B cell (primary cell): ENCODE measurements around the gene TESK2. TPM values are rescaled to one million over a fixed set of nuclear protein-coding genes. Genes with fewer than 3 reads are reported as not detected.

Experiments used
- ATAC-seq: fragments of 200-7000 bp; cut with Tn5 transposase; one replicate; pipeline ENCODE4 v1.10.0; 2021; ENCODE audit warnings: low read depth, mild to moderate bottlenecking, moderate number of reproducible peaks, moderate library complexity
- CTCF ChIA-PET: fragments of 350-600 bp; sonication (Branson Sonifier 250); formaldehyde crosslinking; loops from one replicate; lab custom pipeline; 2021; ENCODE audit warnings: antibody characterized with exemption, inconsistent platforms; lab: Charles Lee
- POLR2A ChIA-PET: fragments of 350-600 bp; sonication (Branson Sonifier 250); formaldehyde crosslinking; loops from one replicate; lab custom pipeline; 2021; ENCODE audit warnings: antibody characterized with exemption; lab: Charles Lee
- DNase-seq: peaks from one replicate; pipeline ENCODE4 v3.0.0; 2013
- H2AFZ ChIP-seq: 2 replicates; pipeline ENCODE4 v1.6.1; 2012; ENCODE audit warnings: mild to moderate bottlenecking, low read depth, low read length; ENCODE audit not compliant: insufficient read depth, poor library complexity, severe bottlenecking
- H3K27ac ChIP-seq, 2 donors: 1 replicate in 1 of 2; 2 replicates in 1 of 2; pipeline ENCODE4 v1.5.1; 2012 to 2013; ENCODE audit warnings: low read length in 2 of 2, mild to moderate bottlenecking in 2 of 2, moderate library complexity in 1 of 2
- H3K27me3 ChIP-seq, 4 experiments: fragments of 200-600 bp in 1 of 4; sonication (generic) in 1 of 4; replicated peaks in 1 of 4; 1 replicate in 2 of 4; 2 replicates in 2 of 4; pipeline versions ENCODE4 v1.6.1 to v1.7.0; 2013 to 2016; ENCODE audit warnings: low read length in 3 of 4, mild to moderate bottlenecking in 2 of 4, mixed read lengths in 1 of 4, moderate library complexity in 1 of 4; ENCODE audit not compliant: insufficient read depth in 4 of 4, control insufficient read depth in 3 of 4; ENCODE audit errors: control extremely low read depth in 1 of 4
- H3K36me3 ChIP-seq, 2 experiments: replicated peaks in 1 of 2; 1 replicate in 1 of 2; 2 replicates in 1 of 2; pipeline versions ENCODE4 v1.6.1 to v1.7.1; 2013; ENCODE audit warnings: low read length in 1 of 2; ENCODE audit not compliant: insufficient read depth in 2 of 2, control insufficient read depth in 1 of 2; ENCODE audit errors: control extremely low read depth in 1 of 2, extremely low read depth in 1 of 2
- H3K4me1 ChIP-seq, 2 donors: fragments of 200-600 bp in 1 of 2; sonication (generic) in 1 of 2; 1 replicate in 1 of 2; 2 replicates in 1 of 2; pipeline versions ENCODE4 v1.5.1 to v1.6.1; 2013 to 2017; ENCODE audit warnings: low read length in 2 of 2; ENCODE audit not compliant: control insufficient read depth in 2 of 2, insufficient read depth in 2 of 2
- H3K4me2 ChIP-seq: replicated peaks from 2 replicates; pipeline ENCODE3; 2012; ENCODE audit warnings: mild to moderate bottlenecking, low read depth, low read length; ENCODE audit not compliant: poor library complexity, severe bottlenecking
- H3K4me3 ChIP-seq, 5 experiments: fragments of 200-600 bp in 1 of 5; sonication (generic) in 1 of 5; 1 replicate in 3 of 5; 2 replicates in 2 of 5; pipeline versions ENCODE4 v1.5.1 to v1.7.0; 2011 to 2016; ENCODE audit warnings: low read length in 4 of 5, mild to moderate bottlenecking in 4 of 5, low read depth in 2 of 5, control low read depth in 1 of 5, moderate library complexity in 1 of 5; ENCODE audit not compliant: insufficient read depth in 1 of 5; ENCODE audit errors: control extremely low read depth in 1 of 5, extremely low read depth in 1 of 5
- H3K79me2 ChIP-seq: fragments of 200-600 bp; sonication (generic); one replicate; pipeline ENCODE4 v1.6.0; 2016; ENCODE audit warnings: low read length; ENCODE audit not compliant: control insufficient read depth, insufficient read depth
- H3K9ac ChIP-seq: fragments of 200-600 bp; sonication (generic); 2 replicates; pipeline ENCODE4 v1.6.1; 2017; ENCODE audit warnings: mild to moderate bottlenecking, low read length, moderate library complexity
- H3K9me3 ChIP-seq, 3 donors: one replicate each; pipeline versions ENCODE4 v1.6.1 to v1.7.1; 2013; ENCODE audit warnings: low read length in 2 of 3; ENCODE audit not compliant: control insufficient read depth in 2 of 3, insufficient read depth in 1 of 3; ENCODE audit errors: control extremely low read depth in 1 of 3
- H4K20me1 ChIP-seq: 2 replicates; pipeline ENCODE4 v1.6.0; 2012; ENCODE audit warnings: mild to moderate bottlenecking, low read length; ENCODE audit not compliant: insufficient read depth, control insufficient read depth, poor library complexity, severe bottlenecking
- H3K27ac Mint-ChIP-seq: one replicate; pipeline ENCODE4 v1.8.0; 2021; ENCODE audit warnings: mixed read lengths
- H3K27me3 Mint-ChIP-seq: one replicate; pipeline ENCODE4 v1.8.0; 2021; ENCODE audit warnings: mixed read lengths
- H3K4me1 Mint-ChIP-seq: one replicate; pipeline ENCODE4 v1.8.0; 2021; ENCODE audit warnings: mixed read lengths
- H3K4me3 Mint-ChIP-seq: one replicate; pipeline ENCODE4 v1.8.0; 2021; ENCODE audit warnings: mixed read lengths
- H3K9me3 Mint-ChIP-seq: one replicate; pipeline ENCODE4 v1.8.0; 2022; ENCODE audit warnings: mixed read lengths; ENCODE audit not compliant: insufficient read depth
- EZH2 ChIP-seq: IDR thresholded peaks from 2 replicates; pipeline ENCODE4 v1.6.1; 2012; ENCODE audit warnings: borderline replicate concordance, low read depth, mild to moderate bottlenecking, moderate library complexity, low read length; ENCODE audit not compliant: insufficient read depth, poor library complexity, severe bottlenecking
- WGBS: methylation state at CpG from one replicate; pipeline ENCODE4 v1.1.5; 2013; ENCODE audit warnings: missing lambda C conversion rate; ENCODE audit not compliant: insufficient coverage; 5-methylcytosine and 5-hydroxymethylcytosine counted together
- intact Hi-C: fragments of 100-400 bp; cut with micrococcal nuclease; formaldehyde crosslinking; loops from one replicate; pipeline ENCODE4 v1.10.0; 2022
- polyA plus RNA-seq: library from polyadenylated mRNA; depleted of rRNA; stranded (reverse); fragments of >200 nt; gene quantifications from 2 replicates; pipeline ENCODE4 v1.2.3, GENCODE V29; 2012
- total RNA-seq, 2 donors: library from RNA; stranded (reverse); fragments of 120-200 nt in 1 of 2; gene quantifications; 1 replicate in 1 of 2; 2 replicates in 1 of 2; pipeline versions ENCODE4 v1.2.3 to v1.2.4, GENCODE V29; 2013 to 2022
- TF ChIP-seq, protein P1 (sequence below): fragments of 200-600 bp; IDR thresholded peaks from one replicate; pipeline ENCODE4 v1.8.0; 2022; ENCODE audit warnings: antibody characterized with exemption, mild to moderate bottlenecking

Gene TESK2
- total and polyA plus RNA-seq, 2 donors (not counting 1 experiment from before 2014, with no cell fraction given), result 21.7 to 27.0 TPM

DNA sequence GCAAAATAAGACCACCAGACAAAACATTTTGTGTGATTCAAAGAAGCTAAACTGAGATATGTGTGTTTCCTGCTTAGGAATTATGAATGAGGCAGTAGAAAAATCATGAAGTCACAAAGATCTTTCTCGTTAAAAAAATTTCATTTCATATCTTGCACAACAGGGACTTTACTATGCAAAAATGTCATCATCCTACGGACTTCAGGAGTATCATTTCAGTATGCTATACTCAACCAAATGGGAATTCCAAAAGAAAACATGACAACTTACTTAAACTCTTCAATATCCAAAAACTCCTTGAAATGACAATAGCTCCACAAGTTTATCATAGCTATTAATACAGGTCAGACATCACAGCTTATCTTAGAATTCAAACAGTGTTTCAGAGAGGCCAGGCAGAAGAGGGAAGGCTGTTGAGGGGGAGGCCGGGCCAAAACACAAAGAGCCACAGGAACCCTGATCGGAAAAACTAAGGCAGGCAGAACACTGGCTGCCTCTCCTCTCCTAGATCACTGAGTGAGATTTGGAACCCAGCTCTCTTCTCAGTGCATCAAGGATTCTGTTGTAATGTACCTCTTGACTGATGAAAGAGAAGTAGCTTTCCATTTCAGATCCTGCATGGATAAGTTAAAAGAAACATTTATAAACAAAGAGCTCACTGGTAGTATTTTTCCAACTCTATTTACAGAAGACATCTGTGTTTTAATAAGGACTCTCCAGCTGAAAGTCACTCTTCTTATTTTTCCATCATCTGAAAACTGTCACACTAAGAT, 66.9 kb downstream of the TESK2 start:
- intact Hi-C loops, result no loop called here
- no peaks in the 10 kb centered on the region for H4K20me1 ChIP-seq
- H3K27ac Mint-ChIP-seq, result no peak overlapping the region
- H3K9ac ChIP-seq, result no peak overlapping the region
- H3K4me2 ChIP-seq, result no peak overlapping the region
- DNase-seq (no peak), ATAC-seq (no peak)
- H3K9me3 Mint-ChIP-seq, result peaks cover 2% of the 10 kb centered on the region
- H3K9me3 ChIP-seq, result peaks cover 0 to 8% (median 2%) of the 10 kb centered on the region in 3 donors
- TF ChIP-seq, protein P1, sequence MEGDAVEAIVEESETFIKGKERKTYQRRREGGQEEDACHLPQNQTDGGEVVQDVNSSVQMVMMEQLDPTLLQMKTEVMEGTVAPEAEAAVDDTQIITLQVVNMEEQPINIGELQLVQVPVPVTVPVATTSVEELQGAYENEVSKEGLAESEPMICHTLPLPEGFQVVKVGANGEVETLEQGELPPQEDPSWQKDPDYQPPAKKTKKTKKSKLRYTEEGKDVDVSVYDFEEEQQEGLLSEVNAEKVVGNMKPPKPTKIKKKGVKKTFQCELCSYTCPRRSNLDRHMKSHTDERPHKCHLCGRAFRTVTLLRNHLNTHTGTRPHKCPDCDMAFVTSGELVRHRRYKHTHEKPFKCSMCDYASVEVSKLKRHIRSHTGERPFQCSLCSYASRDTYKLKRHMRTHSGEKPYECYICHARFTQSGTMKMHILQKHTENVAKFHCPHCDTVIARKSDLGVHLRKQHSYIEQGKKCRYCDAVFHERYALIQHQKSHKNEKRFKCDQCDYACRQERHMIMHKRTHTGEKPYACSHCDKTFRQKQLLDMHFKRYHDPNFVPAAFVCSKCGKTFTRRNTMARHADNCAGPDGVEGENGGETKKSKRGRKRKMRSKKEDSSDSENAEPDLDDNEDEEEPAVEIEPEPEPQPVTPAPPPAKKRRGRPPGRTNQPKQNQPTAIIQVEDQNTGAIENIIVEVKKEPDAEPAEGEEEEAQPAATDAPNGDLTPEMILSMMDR, result no peak
- TF ChIP-seq EZH2, result no peak
- no peaks in the 10 kb centered on the region for H3K27me3 ChIP-seq
- H3K4me1 Mint-ChIP-seq, result peaks cover 8% of the 10 kb centered on the region
- H3K27me3 Mint-ChIP-seq, result no peaks in the 10 kb centered on the region
- POLR2A ChIA-PET, result interaction anchor here (0.6 kb wide), 1 partner anchor 121 kb away, joined by 6 read pairs; no protein-coding TSS in a partner anchor
- CTCF ChIA-PET, result interaction anchor here (0.7 to 3.0 kb wide), 4 partner anchors 9 to 69 kb away, joined by 3 to 8 read pairs (median 6); no protein-coding TSS in a partner anchor
- no peak overlapping the region for H2AFZ ChIP-seq
- H3K36me3 ChIP-seq, result peaks cover 0 to 6% of the 10 kb centered on the region in 2 experiments
- H3K27ac ChIP-seq, result no peak overlapping the region
- no peaks in the 10 kb centered on the region for H3K4me1 ChIP-seq
- 100% methylated on average over 2 of the region's 4 CpGs for WGBS
- H3K4me3 Mint-ChIP-seq, result no peak overlapping the region
- H3K4me3 ChIP-seq, result no peak overlapping the region
- H3K79me2 ChIP-seq, result peaks cover 35% of the 10 kb centered on the region

DNA sequence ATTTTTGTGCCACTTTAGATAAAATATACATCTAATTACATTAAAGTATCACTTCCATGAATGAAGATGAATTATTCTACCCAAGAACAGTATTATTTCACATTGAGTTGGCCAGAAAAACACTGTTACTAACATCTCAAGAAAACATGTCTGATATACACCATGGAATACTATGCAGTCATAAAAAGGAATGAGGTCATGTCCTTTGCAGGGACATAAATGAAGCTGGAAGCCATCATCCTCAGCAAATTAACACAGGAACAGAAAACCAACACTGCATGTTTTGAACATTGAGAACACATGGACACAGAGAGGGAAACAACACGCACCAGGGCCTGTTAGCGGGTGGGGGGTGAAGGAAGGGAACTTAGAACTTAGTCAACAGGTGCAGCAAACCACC, 69.0 kb downstream of the TESK2 start:
- Histone ChIP-seq H3K4me1 (no peaks in the 10 kb centered on the region), H3K4me2 (no peak overlapping the region), H3K27ac (no peak overlapping the region), H3K9me3 (peaks cover 0 to 8% (median 2%) of the 10 kb centered on the region in 3 donors), H3K4me3 (no peak overlapping the region), H3K27me3 (no peaks in the 10 kb centered on the region), H3K79me2 (peaks cover 35% of the 10 kb centered on the region), H3K36me3 (peaks cover 0 to 6% of the 10 kb centered on the region in 2 experiments), H4K20me1 (no peaks in the 10 kb centered on the region), H3K9ac (no peak overlapping the region), H2AFZ (no peak overlapping the region)
- no peaks in the 10 kb centered on the region for H3K27me3 Mint-ChIP-seq
- H3K4me1 Mint-ChIP-seq, result peaks cover 10% of the 10 kb centered on the region
- intact Hi-C loops, result no loop called here
- no peak for TF ChIP-seq EZH2
- TF ChIP-seq, protein P1, result no peak
- H3K9me3 Mint-ChIP-seq, result peaks cover 2% of the 10 kb centered on the region
- no CpG with 5 or more reads among the region's 2 CpGs for WGBS
- CTCF ChIA-PET, result interaction anchor here (1.7 kb wide), 1 partner anchor 28 kb away, joined by 4 read pairs; no protein-coding TSS in a partner anchor
- no peak for DNase-seq
- no peak overlapping the region for H3K4me3 Mint-ChIP-seq
- POLR2A ChIA-PET, result no interaction called here
- no peak for ATAC-seq
- H3K27ac Mint-ChIP-seq, result no peak overlapping the region
